Daoy (cell line): Measurements from ENCODE around the gene RHOXF2B. TPM values are rescaled to one million over a fixed set of nuclear protein-coding genes. Genes with fewer than 3 reads are reported as not detected.

ENCODE experiments used
- total RNA-seq: library from RNA; depleted of rRNA; stranded (reverse); fragments of >200 nt; shearing (Covaris generic); gene quantifications from 2 replicates; pipeline ENCODE4 v1.2.3, GENCODE V29; 2014; rRNA removed

Gene RHOXF2B
- total RNA-seq, 1 experiment from 2014 or later, result not detected

Other genes starting within 250 kb of the RHOXF2B start
- 6.0 and 7.0 TPM in 2 replicates for gene UPF3B, start 224.7 kb downstream of the RHOXF2B start, total RNA-seq
- 13.1 and 14.9 TPM in 2 replicates for gene RNF113A, start 206.0 kb downstream of the RHOXF2B start, total RNA-seq
- 71.7 and 83.4 TPM in 2 replicates for gene NDUFA1, start 205.9 kb downstream of the RHOXF2B start, total RNA-seq
- not detected in 2 replicates for gene AKAP14, start 181.8 kb downstream of the RHOXF2B start, total RNA-seq
- 2.9 and 3.5 TPM in 2 replicates for gene NKAP, start 133.9 kb downstream of the RHOXF2B start, total RNA-seq
- gene RHOXF1, start 38.2 kb upstream of the RHOXF2B start, total RNA-seq, result not detected in 2 replicates
- gene RHOXF2, start 80.9 kb upstream of the RHOXF2B start, total RNA-seq, result not detected in 2 replicates
- 12.7 and 14.8 TPM in 2 replicates for gene ZBTB33, start 173.1 kb upstream of the RHOXF2B start, total RNA-seq
- 0.03 and 0.06 TPM in 2 replicates for gene TMEM255A, start 233.8 kb upstream of the RHOXF2B start, total RNA-seq